Pancreas (tissue), 10 donors: Measurements from ENCODE around the gene CST3. TPM values are rescaled to one million over a fixed set of nuclear protein-coding genes. Genes with fewer than 3 reads are reported as not detected.
"Not testable (repeated sequence)": the region's sequence is repeated elsewhere in the genome, so short reads cannot be mapped to it uniquely, and the experiment has no call there.

Experiments
- ATAC-seq, 4 donors: fragments of 200-7000 bp; cut with Tn5 transposase; one replicate each; pipeline versions ENCODE4 v1.8.0 to v1.9.1; 2020; ENCODE audit warnings: mild to moderate bottlenecking in 4 of 4, moderate library complexity in 4 of 4
- DNase-seq, 6 donors: peaks; one replicate each; pipeline ENCODE4 v3.0.0-alpha.2; 2020
- FAIRE-seq: peaks from 2 replicates; lab custom pipeline; 2012; peaks lifted over from hg19 to GRCh38; lab: Jason Lieb, UNC
- H3K27ac ChIP-seq, 4 donors: fragments of 200-600 bp; sonication (generic); 1 replicate in 3 of 4; 2 replicates in 1 of 4; pipeline versions ENCODE4 v1.5.0 to v1.8.0; 2020
- H3K27me3 ChIP-seq, 4 donors: fragments of 200-600 bp; one replicate each; pipeline ENCODE4 v1.8.0; 2021
- H3K36me3 ChIP-seq, 3 donors: fragments of 200-600 bp; sonication (generic) in 1 of 3; one replicate each; pipeline versions ENCODE4 v1.5.0 to v1.8.0; 2020 to 2021
- H3K4me1 ChIP-seq, 3 donors: fragments of 200-600 bp; one replicate each; pipeline ENCODE4 v1.8.0; 2021
- H3K4me3 ChIP-seq, 4 donors: fragments of 200-600 bp; sonication (generic) in 2 of 4; one replicate each; pipeline versions ENCODE4 v1.5.0 to v1.8.0; 2020 to 2021
- H3K9me3 ChIP-seq, 4 donors: fragments of 200-600 bp; one replicate each; pipeline ENCODE4 v1.8.0; 2021
- WGBS, 2 donors: extraction: QIAGEN DNeasy Blood & Tissue Kit; methylation state at CpG; one replicate each; pipeline ENCODE4 v1.1.7; 2013; 5-methylcytosine and 5-hydroxymethylcytosine counted together
- intact Hi-C, 3 donors: fragments of 100-400 bp; cut with DNase I; formaldehyde crosslinking; loops; one replicate each; pipeline versions ENCODE4 v1.11.1 to v1.14.2; 2022
- polyA plus RNA-seq, 2 donors: library from polyadenylated mRNA; stranded (reverse); fragments of 200-250 nt; gene quantifications; one replicate each; pipeline ENCODE4 v1.2.3, GENCODE V29; 2013
- total RNA-seq, 6 donors: library from RNA; stranded (reverse); fragmentation: NEBNext Ultra II Directional in 4 of 6; extraction: Animal tissue kit (Norgen Biotek cat#: 25700) in 4 of 6; gene quantifications; one replicate each; pipeline versions ENCODE4 v1.2.1 to v1.2.4, GENCODE V29; 2021 to 2023
- TF ChIP-seq, protein P1 (sequence below), 4 donors: fragments of 200-600 bp; sonication (generic) in 3 of 4; IDR thresholded peaks; one replicate each; pipeline versions ENCODE4 v1.5.0 to v1.8.0; 2021; ENCODE audit warnings: antibody characterized with exemption in 4 of 4
- donor health status: healthy with polysubstance abuse.
- donor health status: DM: no; HTN: no; CAD: no; lungs with moderate emphysema.
- donor health status: DM: no; HTN: no; CAD: no.
- donor health status: control.
- donor health status: control.
- donor health status: Bipolar disorder and iron deficiency.
- donor health status: DM: yes; HTN: yes; CAD: no.
- donor health status: DM: no; HTN: no; CAD: no.
- donor health status: DM: no; HTN: no; CAD: no.
- donor health status: DM: yes; HTN: yes; CAD: no.

CST3 gene
- total and polyA plus RNA-seq, 8 donors: 201 to 445 (median 264) TPM

DNA sequence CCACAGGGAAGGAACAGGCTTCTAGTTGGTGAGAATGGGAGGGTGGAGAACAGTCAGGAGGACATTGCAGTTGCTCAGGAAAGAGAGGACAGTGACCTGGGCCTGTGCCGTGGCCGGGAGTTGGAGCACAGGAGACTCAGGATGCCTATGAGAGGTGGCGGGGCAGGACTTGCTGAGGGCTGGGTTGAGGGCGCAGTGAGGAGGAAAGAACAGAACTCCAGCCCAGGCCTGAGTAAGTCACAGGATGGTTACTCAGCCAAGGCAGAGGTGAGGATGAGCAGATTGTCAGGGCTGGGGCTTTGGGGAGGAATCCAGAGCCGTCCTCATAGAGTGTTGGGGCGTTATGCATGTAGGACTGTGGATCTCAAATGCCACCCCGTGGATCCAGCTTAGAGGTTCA lies 29.9 kb upstream of the CST3 start:
- no peak for ATAC-seq
- intact Hi-C loops: no loop called here
- FAIRE-seq: no peak
- H3K4me1 ChIP-seq: no peaks in the 10 kb centered on the region
- WGBS, 2 donors: 64 to 71% methylated on average over 7 of the region's 7 CpGs
- no peak overlapping the region for H3K4me3 ChIP-seq
- no peak for DNase-seq
- H3K9me3 ChIP-seq: no peaks in the 10 kb centered on the region
- no peak overlapping the region for H3K27ac ChIP-seq
- no peaks in the 10 kb centered on the region for H3K36me3 ChIP-seq
- no peaks in the 10 kb centered on the region for H3K27me3 ChIP-seq
- TF ChIP-seq, protein P1, sequence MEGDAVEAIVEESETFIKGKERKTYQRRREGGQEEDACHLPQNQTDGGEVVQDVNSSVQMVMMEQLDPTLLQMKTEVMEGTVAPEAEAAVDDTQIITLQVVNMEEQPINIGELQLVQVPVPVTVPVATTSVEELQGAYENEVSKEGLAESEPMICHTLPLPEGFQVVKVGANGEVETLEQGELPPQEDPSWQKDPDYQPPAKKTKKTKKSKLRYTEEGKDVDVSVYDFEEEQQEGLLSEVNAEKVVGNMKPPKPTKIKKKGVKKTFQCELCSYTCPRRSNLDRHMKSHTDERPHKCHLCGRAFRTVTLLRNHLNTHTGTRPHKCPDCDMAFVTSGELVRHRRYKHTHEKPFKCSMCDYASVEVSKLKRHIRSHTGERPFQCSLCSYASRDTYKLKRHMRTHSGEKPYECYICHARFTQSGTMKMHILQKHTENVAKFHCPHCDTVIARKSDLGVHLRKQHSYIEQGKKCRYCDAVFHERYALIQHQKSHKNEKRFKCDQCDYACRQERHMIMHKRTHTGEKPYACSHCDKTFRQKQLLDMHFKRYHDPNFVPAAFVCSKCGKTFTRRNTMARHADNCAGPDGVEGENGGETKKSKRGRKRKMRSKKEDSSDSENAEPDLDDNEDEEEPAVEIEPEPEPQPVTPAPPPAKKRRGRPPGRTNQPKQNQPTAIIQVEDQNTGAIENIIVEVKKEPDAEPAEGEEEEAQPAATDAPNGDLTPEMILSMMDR (IDR thresholded peaks at IDR 0.05): no peak

DNA sequence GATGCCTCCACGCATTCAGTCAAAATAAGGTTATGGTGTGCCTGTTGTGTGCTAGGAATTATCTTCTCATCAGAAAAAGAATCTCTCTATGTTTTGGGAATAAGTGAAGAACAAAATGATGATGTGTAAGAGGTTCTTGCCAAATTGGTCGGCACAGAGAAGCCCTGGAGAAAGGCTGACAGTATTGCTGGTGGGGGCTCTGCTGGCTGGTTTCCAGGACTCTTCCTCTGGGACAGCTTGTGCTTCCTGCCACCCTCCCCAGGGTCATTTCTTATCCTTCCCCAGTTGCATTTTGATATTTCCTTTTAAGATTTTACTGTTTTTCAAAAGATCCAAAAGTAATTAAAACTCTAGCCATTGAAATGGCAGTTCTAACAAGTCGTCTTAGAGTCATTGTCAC lies 28.9 kb upstream of the CST3 start:
- 45 to 52% methylated on average over 3 of the region's 3 CpGs for WGBS, 2 donors
- Histone ChIP-seq H3K4me1 (no peaks in the 10 kb centered on the region), H3K27me3 (no peaks in the 10 kb centered on the region), H3K36me3 (no peaks in the 10 kb centered on the region), H3K27ac (no peak overlapping the region), H3K9me3 (no peaks in the 10 kb centered on the region), H3K4me3 (no peak overlapping the region)
- TF ChIP-seq, protein P1 (IDR thresholded peaks at IDR 0.05): no peak
- no peak for FAIRE-seq
- no peak for ATAC-seq
- intact Hi-C loops: no loop called here
- DNase-seq: no peak

DNA sequence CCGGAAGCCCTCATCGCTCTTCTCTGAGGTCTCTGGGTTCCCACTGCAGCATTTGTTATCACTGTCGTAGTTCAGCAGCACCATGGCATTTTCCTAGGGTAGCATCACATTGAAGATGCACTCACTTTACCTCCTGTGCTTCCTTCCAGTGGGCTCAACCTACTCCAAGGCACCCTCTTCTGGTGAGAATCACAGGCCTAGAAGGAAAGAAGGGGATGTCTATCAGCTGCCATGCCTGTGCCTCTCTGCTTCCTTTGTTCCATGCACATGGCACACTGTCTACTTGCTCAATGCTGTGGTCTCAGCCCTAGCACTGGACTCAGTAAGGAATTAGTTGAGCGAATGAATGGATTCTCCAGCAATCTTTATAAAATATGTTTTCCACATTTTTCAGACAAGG lies 28.4 kb upstream of the CST3 start:
- 71 to 72% methylated on average over 4 of the region's 4 CpGs for WGBS, 2 donors

DNA sequence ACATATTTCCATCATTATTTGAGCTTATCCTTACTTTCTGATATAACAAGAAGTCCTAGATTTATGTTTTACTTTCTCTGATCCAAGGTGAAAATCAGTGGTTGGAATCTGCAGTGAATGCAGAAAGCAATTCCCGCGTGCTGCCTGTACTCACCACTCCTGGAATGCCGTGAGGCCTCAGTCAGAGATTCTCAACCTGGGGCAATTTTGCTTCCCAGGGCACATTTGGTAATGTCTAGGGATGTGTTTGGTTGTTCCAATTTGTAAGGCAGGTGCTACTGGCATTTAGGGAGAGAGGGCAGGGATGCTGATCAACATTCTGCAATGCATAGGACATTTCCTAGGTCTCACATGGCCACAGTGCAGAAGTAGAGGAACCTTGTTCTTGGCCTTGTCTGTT lies 27.2 kb upstream of the CST3 start:
- DNase-seq: no peak
- intact Hi-C loops: no loop called here
- no peaks in the 10 kb centered on the region for H3K4me1 ChIP-seq
- no peak overlapping the region for H3K4me3 ChIP-seq
- TF ChIP-seq, protein P1 (IDR thresholded peaks at IDR 0.05): no peak
- H3K27ac ChIP-seq: no peak overlapping the region
- WGBS, 2 donors: 87 to 95% methylated on average over 3 of the region's 3 CpGs
- no peaks in the 10 kb centered on the region for H3K27me3 ChIP-seq
- ATAC-seq: no peak
- FAIRE-seq: no peak
- H3K9me3 ChIP-seq: no peaks in the 10 kb centered on the region
- H3K36me3 ChIP-seq: no peaks in the 10 kb centered on the region

More for the DNA sequence above, 28.4 kb upstream of the CST3 start:
- no peaks in the 10 kb centered on the region for H3K9me3 ChIP-seq
- H3K27ac ChIP-seq: no peak overlapping the region
- TF ChIP-seq, protein P1 (IDR thresholded peaks at IDR 0.05): no peak
- H3K27me3 ChIP-seq: no peaks in the 10 kb centered on the region
- DNase-seq: no peak
- H3K4me3 ChIP-seq: no peak overlapping the region
- H3K36me3 ChIP-seq: no peaks in the 10 kb centered on the region
- intact Hi-C loops: no loop called here
- H3K4me1 ChIP-seq: no peaks in the 10 kb centered on the region
- ATAC-seq: no peak
- FAIRE-seq: no peak

DNA sequence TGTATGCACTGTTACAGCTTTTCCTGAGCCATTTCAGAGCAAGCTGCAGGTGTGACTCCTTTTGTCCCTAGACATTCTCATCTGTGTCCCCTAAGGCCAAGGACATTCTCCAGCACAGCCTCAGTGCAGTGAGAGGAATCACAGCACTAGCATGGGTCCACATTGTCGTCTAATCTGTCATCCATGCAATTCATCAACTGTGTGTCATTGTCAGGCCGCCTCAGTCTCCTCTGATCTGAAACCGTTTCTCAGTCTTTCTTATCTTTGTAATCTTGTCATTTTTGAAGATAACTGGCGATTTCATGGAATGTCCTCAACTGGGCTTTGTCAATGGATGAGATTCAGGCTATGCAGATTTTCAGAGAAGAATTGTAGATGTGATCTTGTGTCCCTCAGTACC lies 26.3 kb upstream of the CST3 start:
- H3K4me1 ChIP-seq, intact Hi-C loops, H3K9me3 ChIP-seq, H3K36me3 ChIP-seq, DNase-seq, H3K4me3 ChIP-seq, FAIRE-seq, H3K27me3 ChIP-seq, H3K27ac ChIP-seq, ATAC-seq: not testable (repeated sequence)
- WGBS, 2 donors: 50 to 52% methylated on average over 4 of the region's 4 CpGs
